Measurements from ENCODE around the gene EXOC6B. TPM values are rescaled to one million over a fixed set of nuclear protein-coding genes. Genes with fewer than 3 reads are reported as not detected.

Gene EXOC6B
- total RNA-seq, 1 experiment from 2014 or later = 34.3 TPM

- intact Hi-C loops (cut with micrococcal nuclease; ENCODE audit: unreplicated experiment) = loop anchor here (5.0 kb wide), 4 partner anchors 213 to 708 kb away; no protein-coding TSS in a partner anchor
- H3K27me3 ChIP-seq (ENCODE audit: insufficient read depth, low read depth) = peaks cover 11% of the 10 kb centered on the region; the same call in 1 of the 2 replicates
Measured at GRCh38 chr2:72153924-72154323, 671.9 kb downstream of the EXOC6B start.

DNA sequence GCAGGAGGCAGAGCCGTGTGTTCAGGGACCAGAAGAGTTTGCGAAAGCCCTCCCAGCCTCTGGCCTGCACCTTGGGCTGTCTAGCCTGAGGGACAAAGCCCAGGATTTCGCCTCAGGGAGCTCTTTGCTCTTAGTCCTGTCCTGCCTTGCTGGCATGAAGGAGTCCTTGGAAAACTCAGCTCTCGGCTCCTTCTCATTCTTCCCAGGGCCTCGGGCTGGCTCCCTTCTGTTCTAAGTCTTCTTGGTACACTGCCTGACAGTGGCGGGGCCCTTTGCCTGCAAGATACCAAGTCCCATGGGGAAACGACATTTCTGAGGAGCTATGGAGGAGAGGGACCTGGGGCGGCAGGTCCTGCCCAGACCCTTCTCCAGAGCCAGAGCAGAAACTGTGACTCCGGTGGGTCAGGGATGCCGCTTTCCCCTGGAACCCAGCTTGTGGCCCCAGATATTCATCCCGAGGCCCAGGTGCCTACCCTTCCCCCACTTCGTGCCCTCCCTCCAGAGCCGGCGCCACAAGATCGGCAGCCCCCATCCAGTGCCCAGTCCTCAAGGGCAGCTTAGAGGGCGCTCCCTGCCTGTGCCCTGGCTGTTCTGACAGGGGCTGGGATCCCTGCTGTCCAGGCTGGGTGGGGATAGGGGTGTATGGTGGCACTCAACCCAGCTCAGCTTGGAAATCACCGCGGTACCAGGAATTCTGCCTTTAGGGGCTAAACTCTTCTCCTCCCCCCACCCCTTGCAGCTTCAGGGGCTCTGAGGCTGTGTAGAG, 672.6 kb downstream of the EXOC6B start:
- no peaks in the 10 kb centered on the region for H4K20me1 ChIP-seq (ENCODE audit: insufficient read depth)
- TF ChIP-seq, protein P1, sequence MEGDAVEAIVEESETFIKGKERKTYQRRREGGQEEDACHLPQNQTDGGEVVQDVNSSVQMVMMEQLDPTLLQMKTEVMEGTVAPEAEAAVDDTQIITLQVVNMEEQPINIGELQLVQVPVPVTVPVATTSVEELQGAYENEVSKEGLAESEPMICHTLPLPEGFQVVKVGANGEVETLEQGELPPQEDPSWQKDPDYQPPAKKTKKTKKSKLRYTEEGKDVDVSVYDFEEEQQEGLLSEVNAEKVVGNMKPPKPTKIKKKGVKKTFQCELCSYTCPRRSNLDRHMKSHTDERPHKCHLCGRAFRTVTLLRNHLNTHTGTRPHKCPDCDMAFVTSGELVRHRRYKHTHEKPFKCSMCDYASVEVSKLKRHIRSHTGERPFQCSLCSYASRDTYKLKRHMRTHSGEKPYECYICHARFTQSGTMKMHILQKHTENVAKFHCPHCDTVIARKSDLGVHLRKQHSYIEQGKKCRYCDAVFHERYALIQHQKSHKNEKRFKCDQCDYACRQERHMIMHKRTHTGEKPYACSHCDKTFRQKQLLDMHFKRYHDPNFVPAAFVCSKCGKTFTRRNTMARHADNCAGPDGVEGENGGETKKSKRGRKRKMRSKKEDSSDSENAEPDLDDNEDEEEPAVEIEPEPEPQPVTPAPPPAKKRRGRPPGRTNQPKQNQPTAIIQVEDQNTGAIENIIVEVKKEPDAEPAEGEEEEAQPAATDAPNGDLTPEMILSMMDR (conservative IDR thresholded peaks at IDR 0.05) = no peak
- TF ChIP-seq EZH2 (IDR thresholded peaks at IDR 0.05; ENCODE audit: low read depth) = no peak
- H3K79me2 ChIP-seq (ENCODE audit: low read depth) = no peaks in the 10 kb centered on the region
- no peaks in the 10 kb centered on the region for H3K9me2 ChIP-seq (ENCODE audit: insufficient read depth)
- no peak for DNase-seq
- H2AFZ ChIP-seq = no peak overlapping the region
- H3K4me3 ChIP-seq = no peak overlapping the region
- no peaks in the 10 kb centered on the region for H3K36me3 ChIP-seq (ENCODE audit: low read depth)
- ChIA-PET CTCF (no interaction called here), POLR2A (ENCODE audit: unreplicated experiment) (no interaction called here)
- H3K27me3 ChIP-seq (ENCODE audit: insufficient read depth, low read depth) = peaks cover 11% of the 10 kb centered on the region; the same call in 1 of the 2 replicates
- 0 out of 2 replicates have a peak, but pooled peaks cover 4% of the 10 kb centered on the region for H3F3A ChIP-seq (ENCODE audit: insufficient read depth, low read depth)
- H3K4me2 ChIP-seq = no peak overlapping the region
- peaks cover 11% of the 10 kb centered on the region; the same call in 1 of the 2 replicates for H3K4me1 ChIP-seq (replicated peaks; ENCODE audit: insufficient read depth)
- intact Hi-C loops (cut with micrococcal nuclease; ENCODE audit: unreplicated experiment) = loop anchor here (5.0 kb wide), 4 partner anchors 214 to 709 kb away; no protein-coding TSS in a partner anchor
- BruUV-seq (replicated peaks) = no TSS peak
- H3K9me3 ChIP-seq (ENCODE audit: insufficient read depth, low read depth) = no peaks in the 10 kb centered on the region
- H3K27ac ChIP-seq = no peak overlapping the region

More at GRCh38 chr2:72153924-72154323, 671.9 kb downstream of the EXOC6B start:
- POLR2A ChIA-PET (ENCODE audit: unreplicated experiment) = no interaction called here
- Histone ChIP-seq H3K27ac (no peak overlapping the region), H3K79me2 (ENCODE audit: low read depth) (no peaks in the 10 kb centered on the region), H2AFZ (no peak overlapping the region), H3K4me1 (replicated peaks; ENCODE audit: insufficient read depth) (peaks cover 11% of the 10 kb centered on the region; the same call in 1 of the 2 replicates), H3K4me3 (no peak overlapping the region), H3F3A (ENCODE audit: insufficient read depth, low read depth) (0 out of 2 replicates have a peak, but pooled peaks cover 4% of the 10 kb centered on the region), H3K36me3 (ENCODE audit: low read depth) (no peaks in the 10 kb centered on the region), H3K9me3 (ENCODE audit: insufficient read depth, low read depth) (no peaks in the 10 kb centered on the region), H4K20me1 (ENCODE audit: insufficient read depth) (no peaks in the 10 kb centered on the region), H3K4me2 (no peak overlapping the region), H3K9me2 (ENCODE audit: insufficient read depth) (no peaks in the 10 kb centered on the region)
- CTCF ChIA-PET = no interaction called here
- BruUV-seq (replicated peaks) = no TSS peak
- TF ChIP-seq EZH2 (IDR thresholded peaks at IDR 0.05; ENCODE audit: low read depth) = no peak
- TF ChIP-seq, protein P1 (conservative IDR thresholded peaks at IDR 0.05) = no peak
- no peak for DNase-seq

DNA sequence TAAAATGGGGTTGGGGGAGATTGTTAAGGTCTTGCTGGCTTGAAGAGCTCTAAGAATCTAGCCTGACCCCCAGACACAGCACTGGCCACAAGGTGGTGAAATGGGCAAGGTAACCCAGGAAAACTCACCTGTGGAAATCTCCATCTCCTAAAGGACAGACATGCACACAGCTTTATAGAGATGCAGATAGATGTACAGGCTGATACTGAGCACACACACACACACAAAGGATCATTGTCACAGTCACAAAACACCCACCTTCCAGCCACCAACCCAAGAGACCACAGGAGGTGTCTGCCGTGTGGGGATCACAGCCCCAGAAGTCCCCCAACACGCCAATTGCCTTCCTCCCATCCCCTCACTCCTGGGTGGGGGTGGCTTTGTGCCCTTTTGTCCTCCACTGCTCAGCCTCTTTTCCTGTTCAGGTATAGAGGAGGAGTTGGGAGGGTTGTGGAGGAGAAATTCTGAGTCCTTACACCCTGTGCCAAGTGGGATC, 674.9 kb downstream of the EXOC6B start:
- no peaks in the 10 kb centered on the region for H3K9me3 ChIP-seq (ENCODE audit: insufficient read depth, low read depth)
- peaks cover 28% of the 10 kb centered on the region for H3K4me1 ChIP-seq (replicated peaks; ENCODE audit: insufficient read depth)
- H3K27me3 ChIP-seq (ENCODE audit: insufficient read depth, low read depth) = peaks cover 11% of the 10 kb centered on the region; the same call in 1 of the 2 replicates
- H4K20me1 ChIP-seq (ENCODE audit: insufficient read depth) = no peaks in the 10 kb centered on the region
- H3K36me3 ChIP-seq (ENCODE audit: low read depth) = no peaks in the 10 kb centered on the region
- peak overlapping the region; percentile 57; the same call in 1 of the 2 replicates for H3K4me2 ChIP-seq
- no peaks in the 10 kb centered on the region for H3K9me2 ChIP-seq (ENCODE audit: insufficient read depth)
- POLR2A ChIA-PET (ENCODE audit: unreplicated experiment) = no interaction called here
- H3K27ac ChIP-seq = no peak overlapping the region
- CTCF ChIA-PET = interaction anchor here (1.3 to 1.5 kb wide), 5 partner anchors 173 to 593 kb away, joined by 3 to 9 read pairs (median 4); no protein-coding TSS in a partner anchor
- H3K4me3 ChIP-seq = no peak overlapping the region
- DNase-seq = no peak
- no TSS peak for BruUV-seq (replicated peaks)
- no peaks in the 10 kb centered on the region for H3K79me2 ChIP-seq (ENCODE audit: low read depth)
- TF ChIP-seq EZH2 (IDR thresholded peaks at IDR 0.05; ENCODE audit: low read depth) = no peak
- TF ChIP-seq, protein P1 (conservative IDR thresholded peaks at IDR 0.05) = no peak
- no peak overlapping the region for H2AFZ ChIP-seq
- H3F3A ChIP-seq (ENCODE audit: insufficient read depth, low read depth) = 0 out of 2 replicates have a peak, but pooled peaks cover 4% of the 10 kb centered on the region
- intact Hi-C loops (cut with micrococcal nuclease; ENCODE audit: unreplicated experiment) = loop anchor here (1.0 to 5.0 kb wide), 9 partner anchors 156 to 711 kb away; no protein-coding TSS in a partner anchor
